ENCODE data around the gene PUS10.

The PUS10 gene, protein sequence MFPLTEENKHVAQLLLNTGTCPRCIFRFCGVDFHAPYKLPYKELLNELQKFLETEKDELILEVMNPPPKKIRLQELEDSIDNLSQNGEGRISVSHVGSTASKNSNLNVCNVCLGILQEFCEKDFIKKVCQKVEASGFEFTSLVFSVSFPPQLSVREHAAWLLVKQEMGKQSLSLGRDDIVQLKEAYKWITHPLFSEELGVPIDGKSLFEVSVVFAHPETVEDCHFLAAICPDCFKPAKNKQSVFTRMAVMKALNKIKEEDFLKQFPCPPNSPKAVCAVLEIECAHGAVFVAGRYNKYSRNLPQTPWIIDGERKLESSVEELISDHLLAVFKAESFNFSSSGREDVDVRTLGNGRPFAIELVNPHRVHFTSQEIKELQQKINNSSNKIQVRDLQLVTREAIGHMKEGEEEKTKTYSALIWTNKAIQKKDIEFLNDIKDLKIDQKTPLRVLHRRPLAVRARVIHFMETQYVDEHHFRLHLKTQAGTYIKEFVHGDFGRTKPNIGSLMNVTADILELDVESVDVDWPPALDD

GRCh38 chr2:61017556-61018317, at the start of gene PUS10, which contains the start of gene PEX13:
PUS10 (minus strand) TSS chr2:61018255; CDS start chr2:61011890, 6,365 bp downstream.
PEX13 (plus strand) TSS chr2:61017720; CDS start chr2:61017760, 40 bp downstream.
- no peaks in the 10 kb centered on the region for H3K4me1 ChIP-seq
- peak within 1 kb of the TSS; percentile 57 for H3K9ac ChIP-seq
- peak within 1 kb of the TSS; percentile 94 for H3K4me3 ChIP-seq (ENCODE audit: low read depth, low read length)
- H3K27me3 ChIP-seq (ENCODE audit: control insufficient read depth, insufficient read depth, low read length): no peaks in the 10 kb centered on the region
- TF ChIP-seq, protein P1, sequence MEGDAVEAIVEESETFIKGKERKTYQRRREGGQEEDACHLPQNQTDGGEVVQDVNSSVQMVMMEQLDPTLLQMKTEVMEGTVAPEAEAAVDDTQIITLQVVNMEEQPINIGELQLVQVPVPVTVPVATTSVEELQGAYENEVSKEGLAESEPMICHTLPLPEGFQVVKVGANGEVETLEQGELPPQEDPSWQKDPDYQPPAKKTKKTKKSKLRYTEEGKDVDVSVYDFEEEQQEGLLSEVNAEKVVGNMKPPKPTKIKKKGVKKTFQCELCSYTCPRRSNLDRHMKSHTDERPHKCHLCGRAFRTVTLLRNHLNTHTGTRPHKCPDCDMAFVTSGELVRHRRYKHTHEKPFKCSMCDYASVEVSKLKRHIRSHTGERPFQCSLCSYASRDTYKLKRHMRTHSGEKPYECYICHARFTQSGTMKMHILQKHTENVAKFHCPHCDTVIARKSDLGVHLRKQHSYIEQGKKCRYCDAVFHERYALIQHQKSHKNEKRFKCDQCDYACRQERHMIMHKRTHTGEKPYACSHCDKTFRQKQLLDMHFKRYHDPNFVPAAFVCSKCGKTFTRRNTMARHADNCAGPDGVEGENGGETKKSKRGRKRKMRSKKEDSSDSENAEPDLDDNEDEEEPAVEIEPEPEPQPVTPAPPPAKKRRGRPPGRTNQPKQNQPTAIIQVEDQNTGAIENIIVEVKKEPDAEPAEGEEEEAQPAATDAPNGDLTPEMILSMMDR (IDR thresholded peaks at IDR 0.05): no peak
- peak within 1 kb of the TSS; percentile 91 for H2AFZ ChIP-seq
- peak within 1 kb of the TSS; percentile 87 for H3K4me2 ChIP-seq (ENCODE audit: low read length)
- peak within 1 kb of the TSS; percentile 85 for H3K27ac ChIP-seq
- no peaks in the 10 kb centered on the region for H3K9me3 ChIP-seq (ENCODE audit: control insufficient read depth, low read length)
- peaks cover 5% of the 10 kb centered on the region for H3K36me3 ChIP-seq (ENCODE audit: control insufficient read depth, insufficient read depth, low read length)
- peaks cover 29% of the 10 kb centered on the region for H3K79me2 ChIP-seq

GRCh38 chr2:61065714-61066709, 48.0 kb upstream of the PUS10 start, which contains the start of gene SANBR:
SANBR (plus strand) TSS chr2:61065871; CDS start chr2:61070351, 4,480 bp downstream.
- TF ChIP-seq, protein P1 (IDR thresholded peaks at IDR 0.05): no peak
- no peaks in the 10 kb centered on the region for H3K4me1 ChIP-seq

GRCh38 chr2:61059382-61059781, 41.3 kb upstream of the PUS10 start:
- H3K9ac ChIP-seq: no peak overlapping the region
- no peak overlapping the region for H3K4me2 ChIP-seq (ENCODE audit: low read length)
- H3K4me3 ChIP-seq (ENCODE audit: low read depth, low read length): no peak overlapping the region
- no peak overlapping the region for H2AFZ ChIP-seq
- TF ChIP-seq, protein P1 (IDR thresholded peaks at IDR 0.05): no peak
- no peaks in the 10 kb centered on the region for H3K79me2 ChIP-seq
- H3K9me3 ChIP-seq (ENCODE audit: control insufficient read depth, low read length): no peaks in the 10 kb centered on the region
- H3K27me3 ChIP-seq (ENCODE audit: control insufficient read depth, insufficient read depth, low read length): no peaks in the 10 kb centered on the region
- no peaks in the 10 kb centered on the region for H3K36me3 ChIP-seq (ENCODE audit: control insufficient read depth, insufficient read depth, low read length)
- H3K27ac ChIP-seq: no peak overlapping the region
- H3K4me1 ChIP-seq: no peaks in the 10 kb centered on the region

More at GRCh38 chr2:61065714-61066709, 48.0 kb upstream of the PUS10 start, which contains the start of gene SANBR:
- no peaks in the 10 kb centered on the region for H3K79me2 ChIP-seq
- no peaks in the 10 kb centered on the region for H3K36me3 ChIP-seq (ENCODE audit: control insufficient read depth, insufficient read depth, low read length)
- no peaks in the 10 kb centered on the region for H3K9me3 ChIP-seq (ENCODE audit: control insufficient read depth, low read length)
- H3K4me2 ChIP-seq (ENCODE audit: low read length): peak within 1 kb of the TSS; percentile 82
- H3K4me3 ChIP-seq (ENCODE audit: low read depth, low read length): peak within 1 kb of the TSS; percentile 59
- peak within 1 kb of the TSS; percentile 94 for H2AFZ ChIP-seq
- H3K9ac ChIP-seq: peak within 1 kb of the TSS; percentile 0
- no peak within 1 kb of the TSS for H3K27ac ChIP-seq
- H3K27me3 ChIP-seq (ENCODE audit: control insufficient read depth, insufficient read depth, low read length): no peaks in the 10 kb centered on the region

DNA sequence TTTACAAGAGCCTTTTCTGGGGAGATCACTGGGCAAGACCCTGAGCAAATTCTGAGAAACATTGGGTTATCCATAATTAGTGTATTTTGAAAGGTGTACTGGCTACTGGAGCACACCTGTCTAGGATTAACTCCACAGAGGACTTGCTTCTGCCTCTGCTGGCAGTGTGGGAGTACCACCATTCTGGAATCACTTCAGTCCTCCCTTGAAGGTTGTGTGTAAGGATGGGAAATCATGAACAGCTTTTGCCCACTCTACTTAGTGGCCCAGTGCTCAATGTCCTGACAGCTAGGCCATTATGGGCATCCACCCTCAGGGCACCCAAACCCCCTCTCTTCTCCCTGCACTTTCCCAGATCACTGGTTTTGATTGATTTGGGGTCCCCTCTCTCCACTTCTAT, 39.5 kb upstream of the PUS10 start:
- no peak overlapping the region for H3K9ac ChIP-seq
- TF ChIP-seq, protein P1 (IDR thresholded peaks at IDR 0.05): no peak

More for the DNA sequence above, 39.5 kb upstream of the PUS10 start:
- Histone ChIP-seq H2AFZ (no peak overlapping the region), H3K27ac (no peak overlapping the region), H3K4me2 (ENCODE audit: low read length) (no peak overlapping the region), H3K79me2 (no peaks in the 10 kb centered on the region), H3K36me3 (ENCODE audit: control insufficient read depth, insufficient read depth, low read length) (no peaks in the 10 kb centered on the region), H3K4me3 (ENCODE audit: low read depth, low read length) (no peak overlapping the region), H3K9me3 (ENCODE audit: control insufficient read depth, low read length) (no peaks in the 10 kb centered on the region), H3K4me1 (no peaks in the 10 kb centered on the region), H3K27me3 (ENCODE audit: control insufficient read depth, insufficient read depth, low read length) (no peaks in the 10 kb centered on the region)

All from parathyroid adenoma (tissue), 2 donors.